LNCAP (cell line): Measurements from ENCODE around the gene VCP.

ENCODE experiments used
- TF ChIP-seq, protein P1 (sequence below): fragments of 450-650 bp; IDR thresholded peaks from 2 replicates; pipeline ENCODE4 v1.5.1; 2017; ENCODE audit warnings: mild to moderate bottlenecking

The VCP gene

DNA sequence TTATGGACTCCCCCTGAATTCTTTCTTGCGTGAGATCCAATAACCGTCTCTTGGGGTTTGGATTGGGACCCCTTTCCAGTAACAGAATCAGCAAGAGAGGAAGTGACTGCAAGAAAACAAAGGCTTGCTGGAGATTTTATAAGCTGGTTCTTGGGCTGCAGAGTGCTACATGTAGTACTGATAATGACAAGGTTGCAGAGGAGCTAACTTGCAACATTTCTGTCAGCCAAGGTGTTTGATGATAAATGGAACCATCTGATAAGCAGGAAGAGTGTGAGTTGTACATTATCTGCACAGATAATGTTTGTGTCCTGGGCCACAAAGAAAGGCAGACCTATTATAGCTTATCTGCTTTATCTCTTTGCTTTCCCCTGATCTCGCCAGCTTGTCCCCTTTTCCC lies 45.8 kb downstream of the VCP start:
- TF ChIP-seq, protein P1, sequence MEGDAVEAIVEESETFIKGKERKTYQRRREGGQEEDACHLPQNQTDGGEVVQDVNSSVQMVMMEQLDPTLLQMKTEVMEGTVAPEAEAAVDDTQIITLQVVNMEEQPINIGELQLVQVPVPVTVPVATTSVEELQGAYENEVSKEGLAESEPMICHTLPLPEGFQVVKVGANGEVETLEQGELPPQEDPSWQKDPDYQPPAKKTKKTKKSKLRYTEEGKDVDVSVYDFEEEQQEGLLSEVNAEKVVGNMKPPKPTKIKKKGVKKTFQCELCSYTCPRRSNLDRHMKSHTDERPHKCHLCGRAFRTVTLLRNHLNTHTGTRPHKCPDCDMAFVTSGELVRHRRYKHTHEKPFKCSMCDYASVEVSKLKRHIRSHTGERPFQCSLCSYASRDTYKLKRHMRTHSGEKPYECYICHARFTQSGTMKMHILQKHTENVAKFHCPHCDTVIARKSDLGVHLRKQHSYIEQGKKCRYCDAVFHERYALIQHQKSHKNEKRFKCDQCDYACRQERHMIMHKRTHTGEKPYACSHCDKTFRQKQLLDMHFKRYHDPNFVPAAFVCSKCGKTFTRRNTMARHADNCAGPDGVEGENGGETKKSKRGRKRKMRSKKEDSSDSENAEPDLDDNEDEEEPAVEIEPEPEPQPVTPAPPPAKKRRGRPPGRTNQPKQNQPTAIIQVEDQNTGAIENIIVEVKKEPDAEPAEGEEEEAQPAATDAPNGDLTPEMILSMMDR, result no peak

DNA sequence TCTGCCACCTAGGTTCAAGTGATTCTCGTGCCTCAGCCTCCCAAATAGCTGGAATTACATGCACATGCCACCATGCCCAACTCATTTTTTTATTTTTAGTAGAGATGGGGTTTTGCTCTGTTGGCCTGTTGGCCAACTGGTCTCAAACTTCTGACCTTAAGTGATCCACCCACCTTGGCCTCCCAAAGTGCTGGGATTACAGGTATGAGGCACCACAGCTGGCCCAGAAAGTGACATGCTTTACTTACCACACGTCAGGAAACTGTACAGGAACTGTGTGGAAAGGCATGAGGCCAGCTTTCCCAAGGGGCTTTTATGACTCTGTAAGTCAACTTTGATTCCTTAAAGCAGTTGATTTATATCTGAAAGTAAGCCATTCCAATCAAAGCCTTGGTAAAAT lies 57.9 kb downstream of the VCP start:
- TF ChIP-seq, protein P1, result no peak

DNA sequence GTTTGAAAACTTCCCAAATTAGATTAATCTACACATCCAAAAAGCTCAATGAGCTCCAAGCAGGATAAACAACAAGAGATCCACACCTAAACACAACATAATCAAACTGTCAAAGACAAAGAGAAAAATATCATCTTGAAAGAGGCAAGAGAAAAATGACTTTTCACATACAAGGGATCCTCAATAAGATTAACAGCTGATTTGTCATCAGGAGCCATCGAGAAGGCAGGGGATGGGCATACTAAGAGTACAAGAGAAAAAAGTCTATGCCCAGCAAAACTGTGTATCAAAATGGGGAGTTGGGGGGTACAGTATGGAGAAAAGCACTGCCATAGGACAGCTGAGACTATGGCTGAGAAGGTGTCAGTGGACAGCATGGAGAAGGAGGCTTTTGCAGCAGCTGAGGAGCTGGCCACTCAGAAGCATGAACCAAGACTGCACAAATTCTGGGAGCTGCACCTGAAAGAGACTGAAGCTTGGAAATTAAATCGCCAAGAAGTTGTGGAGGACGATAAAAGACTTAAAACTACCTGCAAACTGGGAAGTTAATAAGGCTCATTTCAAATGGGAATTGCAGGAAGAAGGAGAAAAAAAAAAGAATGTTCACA lies 62.0 kb downstream of the VCP start:
- TF ChIP-seq, protein P1, result no peak
